Keratinocyte (primary cell): ENCODE results near the gene DCAF15. TPM values are rescaled to one million over a fixed set of nuclear protein-coding genes. Genes with fewer than 3 reads are reported as not detected.

Experiments used
- DNase-seq: peaks from one replicate; pipeline ENCODE4 v3.0.0-alpha.2; 2011; ENCODE audit warnings: low read depth, missing footprints, low spot score
- FAIRE-seq: peaks from 2 replicates; lab custom pipeline; 2011; peaks lifted over from hg19 to GRCh38; lab: Jason Lieb, UNC
- H2AFZ ChIP-seq: 2 replicates; pipeline ENCODE4 v1.6.0; 2012; ENCODE audit warnings: low read length, control low read depth, inconsistent platforms; ENCODE audit not compliant: control insufficient read depth
- H3K27ac ChIP-seq: 2 replicates; pipeline ENCODE4 v1.5.1; 2011; ENCODE audit warnings: low read length; ENCODE audit not compliant: control insufficient read depth, insufficient read depth
- H3K27me3 ChIP-seq: 3 replicates; pipeline ENCODE4 v1.6.0; 2011; ENCODE audit warnings: low read length; ENCODE audit not compliant: control insufficient read depth, insufficient read depth; ENCODE audit errors: extremely low read depth
- H3K36me3 ChIP-seq, 2 experiments: 2 replicates in 1 of 2; 3 replicates in 1 of 2; pipeline ENCODE4 v1.5.1; 2011; ENCODE audit warnings: low read length in 2 of 2, mild to moderate bottlenecking in 1 of 2; ENCODE audit not compliant: control insufficient read depth in 2 of 2, insufficient read depth in 2 of 2; ENCODE audit errors: extremely low read depth in 1 of 2
- H3K4me1 ChIP-seq: 3 replicates; pipeline ENCODE4 v1.5.1; 2011; ENCODE audit warnings: low read length; ENCODE audit not compliant: control insufficient read depth, insufficient read depth; ENCODE audit errors: extremely low read depth
- H3K4me2 ChIP-seq: 3 replicates; pipeline ENCODE4 v1.6.0; 2011; ENCODE audit warnings: low read depth, low read length; ENCODE audit not compliant: control insufficient read depth, insufficient read depth; ENCODE audit errors: extremely low read depth
- H3K4me3 ChIP-seq, 3 experiments: fragments of 200-600 bp in 1 of 3; sonication (generic) in 1 of 3; 2 replicates in 2 of 3; 3 replicates in 1 of 3; pipeline ENCODE4 v1.5.1; 2011 to 2016; ENCODE audit warnings: low read length in 3 of 3, mild to moderate bottlenecking in 3 of 3, control low read depth in 2 of 3, inconsistent platforms in 1 of 3, low read depth in 1 of 3, mixed read lengths in 1 of 3, mixed run types in 1 of 3, moderate library complexity in 1 of 3; ENCODE audit not compliant: control insufficient read depth in 2 of 3, insufficient read depth in 2 of 3; ENCODE audit errors: extremely low read depth in 1 of 3
- H3K79me2 ChIP-seq: 2 replicates; pipeline ENCODE4 v1.6.0; 2012; ENCODE audit warnings: low read length; ENCODE audit not compliant: control insufficient read depth, insufficient read depth
- H3K9ac ChIP-seq: 3 replicates; pipeline ENCODE4 v1.6.0; 2011; ENCODE audit warnings: low read length; ENCODE audit not compliant: control insufficient read depth, insufficient read depth; ENCODE audit errors: extremely low read depth
- H3K9me1 ChIP-seq: 3 replicates; pipeline ENCODE4 v1.6.0; 2011; ENCODE audit warnings: low read length; ENCODE audit not compliant: control insufficient read depth, insufficient read depth; ENCODE audit errors: extremely low read depth
- H3K9me3 ChIP-seq: 2 replicates; pipeline ENCODE4 v1.5.1; 2012; ENCODE audit warnings: low read depth, low read length; ENCODE audit not compliant: control insufficient read depth
- H4K20me1 ChIP-seq: 3 replicates; pipeline ENCODE4 v1.6.0; 2011; ENCODE audit warnings: low read length; ENCODE audit not compliant: control insufficient read depth, insufficient read depth; ENCODE audit errors: extremely low read depth
- EZH2 ChIP-seq: IDR thresholded peaks from one replicate; pipeline ENCODE4 v1.6.1; 2012; ENCODE audit warnings: inconsistent platforms, mild to moderate bottlenecking, low read length, moderate library complexity
- dilution Hi-C: fragments of 300-500 bp; cut with MboI; formaldehyde crosslinking; loops from one replicate; pipeline ENCODE4 v1.7.0; 2020; ENCODE audit warnings: low sequenced_read_pairs; ENCODE audit not compliant: extremely low pct_ligation_motif_present
- polyA plus RNA-seq, 5 experiments: library from polyadenylated mRNA; depleted of rRNA in 3 of 5; stranded (reverse) in 3 of 5; stranded (forward) in 1 of 5; unstranded in 1 of 5; fragments of >200 nt; gene quantifications; 1 replicate in 1 of 5; 2 replicates in 3 of 5; 3 replicates in 1 of 5; pipeline versions ENCODE4 v1.2.1 to v1.2.3, GENCODE V29; 2011 to 2012; ENCODE audit warnings: missing spikeins in 2 of 5, low read depth in 1 of 5, low replicate concordance in 1 of 5
- TF ChIP-seq, protein P1 (sequence below), 3 experiments: IDR thresholded peaks in 1 of 3; conservative IDR thresholded peaks in 1 of 3; optimal IDR thresholded peaks in 1 of 3; 2 replicates in 2 of 3; 3 replicates in 1 of 3; pipeline versions ENCODE3 to v1.5.1; 2011; ENCODE audit warnings: low read length in 3 of 3, mild to moderate bottlenecking in 3 of 3, moderate library complexity in 2 of 3, control low read depth in 1 of 3, inconsistent platforms in 1 of 3; ENCODE audit not compliant: insufficient read depth in 2 of 3; ENCODE audit errors: extremely low read depth in 1 of 3

The DCAF15 gene
- polyA plus RNA-seq, 1 donor (not counting 4 experiments of a cell fraction or from before 2014, with no cell fraction given), result 15.1 TPM

GRCh38 chr19:13974073-13974472 is 21.8 kb downstream of the DCAF15 start:
- FAIRE-seq (peak; percentile 97), DNase-seq (peak; percentile 54)
- no peaks in the 10 kb centered on the region for H3K9me1 ChIP-seq
- dilution Hi-C loops, result no loop called here
- no peak overlapping the region for H3K4me3 ChIP-seq
- TF ChIP-seq, protein P1, sequence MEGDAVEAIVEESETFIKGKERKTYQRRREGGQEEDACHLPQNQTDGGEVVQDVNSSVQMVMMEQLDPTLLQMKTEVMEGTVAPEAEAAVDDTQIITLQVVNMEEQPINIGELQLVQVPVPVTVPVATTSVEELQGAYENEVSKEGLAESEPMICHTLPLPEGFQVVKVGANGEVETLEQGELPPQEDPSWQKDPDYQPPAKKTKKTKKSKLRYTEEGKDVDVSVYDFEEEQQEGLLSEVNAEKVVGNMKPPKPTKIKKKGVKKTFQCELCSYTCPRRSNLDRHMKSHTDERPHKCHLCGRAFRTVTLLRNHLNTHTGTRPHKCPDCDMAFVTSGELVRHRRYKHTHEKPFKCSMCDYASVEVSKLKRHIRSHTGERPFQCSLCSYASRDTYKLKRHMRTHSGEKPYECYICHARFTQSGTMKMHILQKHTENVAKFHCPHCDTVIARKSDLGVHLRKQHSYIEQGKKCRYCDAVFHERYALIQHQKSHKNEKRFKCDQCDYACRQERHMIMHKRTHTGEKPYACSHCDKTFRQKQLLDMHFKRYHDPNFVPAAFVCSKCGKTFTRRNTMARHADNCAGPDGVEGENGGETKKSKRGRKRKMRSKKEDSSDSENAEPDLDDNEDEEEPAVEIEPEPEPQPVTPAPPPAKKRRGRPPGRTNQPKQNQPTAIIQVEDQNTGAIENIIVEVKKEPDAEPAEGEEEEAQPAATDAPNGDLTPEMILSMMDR (optimal IDR thresholded peaks at IDR 0.05 in 1 of 3, IDR thresholded peaks at IDR 0.05 in 1 of 3, conservative IDR thresholded peaks at IDR 0.05 in 1 of 3; ENCODE audit: extremely low read depth in 1 of 3, insufficient read depth in 2 of 3, low read length in 3 of 3), result no peak
- TF ChIP-seq EZH2, result no peak
- peaks cover 5% of the 10 kb centered on the region for H3K4me1 ChIP-seq
- no peaks in the 10 kb centered on the region for H3K79me2 ChIP-seq
- no peaks in the 10 kb centered on the region for H4K20me1 ChIP-seq
- H3K9ac ChIP-seq, result no peak overlapping the region
- peak overlapping the region; percentile 12 for H2AFZ ChIP-seq
- peak overlapping the region; percentile 33 for H3K4me2 ChIP-seq
- H3K27me3 ChIP-seq, result no peaks in the 10 kb centered on the region
- no peaks in the 10 kb centered on the region for H3K9me3 ChIP-seq
- H3K27ac ChIP-seq, result peak overlapping the region; percentile 48
- H3K36me3 ChIP-seq, result peaks cover 5 to 6% of the 10 kb centered on the region in 2 experiments

- Histone ChIP-seq H3K4me1 (peaks cover 5% of the 10 kb centered on the region), H3K4me2 (no peak overlapping the region), H3K27ac (no peak overlapping the region), H4K20me1 (no peaks in the 10 kb centered on the region), H3K4me3 (no peak overlapping the region), H3K79me2 (no peaks in the 10 kb centered on the region), H3K9ac (no peak overlapping the region), H3K9me3 (no peaks in the 10 kb centered on the region), H2AFZ (no peak overlapping the region), H3K27me3 (no peaks in the 10 kb centered on the region), H3K36me3 (peaks cover 4 to 7% of the 10 kb centered on the region in 2 experiments), H3K9me1 (no peaks in the 10 kb centered on the region)
- no peak for DNase-seq
- dilution Hi-C loops, result no loop called here
- TF ChIP-seq, protein P1 (optimal IDR thresholded peaks at IDR 0.05 in 1 of 3, IDR thresholded peaks at IDR 0.05 in 1 of 3, conservative IDR thresholded peaks at IDR 0.05 in 1 of 3; ENCODE audit: extremely low read depth in 1 of 3, insufficient read depth in 2 of 3, low read length in 3 of 3), result no peak
- TF ChIP-seq EZH2, result no peak
- no peak for FAIRE-seq
Measured at GRCh38 chr19:13975870-13976269, 23.6 kb downstream of the DCAF15 start.
